ENCODE results near the gene SPI1. TPM values are rescaled to one million over a fixed set of nuclear protein-coding genes. Genes with fewer than 3 reads are reported as not detected.

SPI1 gene
- total RNA-seq, 1 experiment from 2014 or later = not detected

DNA sequence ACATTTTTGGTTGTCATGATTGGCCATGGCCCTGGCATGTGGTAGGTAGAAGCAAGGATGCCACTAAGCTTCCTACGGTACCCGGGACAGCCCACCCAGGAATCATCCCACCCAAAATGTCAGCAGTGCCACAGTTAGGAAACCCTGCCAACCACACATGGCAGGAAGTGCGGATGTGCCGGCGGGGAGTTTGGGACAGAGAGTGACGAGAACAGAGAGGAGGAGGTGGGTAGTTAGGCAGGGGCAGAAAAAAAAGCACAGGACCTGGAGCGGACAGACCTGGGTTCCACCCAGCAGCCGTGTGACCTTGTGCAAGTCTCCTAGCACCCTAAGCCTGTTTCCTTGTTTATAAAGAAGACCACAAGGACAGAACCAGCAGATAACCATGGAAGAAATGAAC is 3.3 kb downstream of the SPI1 start:
- in situ Hi-C loops (cut with HindIII; ENCODE audit: low pct_unique_long_range_greater_than_20kb, low sequenced_read_pairs) = no loop called here
- no peak for DNase-seq (ENCODE audit: low read depth, low spot score)

- in situ Hi-C loops (cut with HindIII; ENCODE audit: low pct_unique_long_range_greater_than_20kb, low sequenced_read_pairs) = no loop called here
- DNase-seq (ENCODE audit: low read depth, low spot score) = no peak
Measured at GRCh38 chr11:47374720-47375019, 3.7 kb downstream of the SPI1 start.

- DNase-seq (ENCODE audit: low read depth, low spot score) = peak; percentile 80
- in situ Hi-C loops (cut with HindIII; ENCODE audit: low pct_unique_long_range_greater_than_20kb, low sequenced_read_pairs) = no loop called here
Measured at GRCh38 chr11:47373876-47374719, 4.2 kb downstream of the SPI1 start.

DNA sequence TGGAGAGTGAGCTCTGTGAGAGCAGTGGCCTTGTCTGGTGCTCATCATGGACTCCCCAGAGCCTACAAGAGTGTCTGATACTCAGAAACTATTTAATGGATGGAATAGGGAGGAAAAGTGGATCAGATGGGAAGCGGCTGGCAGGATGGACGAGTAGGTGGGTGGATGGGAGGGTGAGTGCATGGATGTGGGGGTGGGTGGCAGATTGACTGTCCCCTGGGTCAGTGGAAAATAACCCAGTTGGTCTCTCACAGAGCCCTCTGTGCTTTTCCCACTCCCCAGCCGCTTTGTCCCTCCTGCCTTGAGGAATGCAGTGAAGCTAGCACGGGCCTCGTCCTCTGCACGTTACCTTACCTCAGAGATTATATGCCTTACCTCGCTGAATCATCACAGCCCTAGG is 5.9 kb downstream of the SPI1 start:
- no peak for DNase-seq (ENCODE audit: low read depth, low spot score)
- in situ Hi-C loops (cut with HindIII; ENCODE audit: low pct_unique_long_range_greater_than_20kb, low sequenced_read_pairs) = no loop called here

- DNase-seq (ENCODE audit: low read depth, low spot score) = no peak
- in situ Hi-C loops (cut with HindIII; ENCODE audit: low pct_unique_long_range_greater_than_20kb, low sequenced_read_pairs) = no loop called here
Measured at GRCh38 chr11:47369676-47370075, 8.7 kb downstream of the SPI1 start.

GRCh38 chr11:47366020-47366490 is 12.3 kb downstream of the SPI1 start:
- no peak for DNase-seq (ENCODE audit: low read depth, low spot score)
- in situ Hi-C loops (cut with HindIII; ENCODE audit: low pct_unique_long_range_greater_than_20kb, low sequenced_read_pairs) = no loop called here

DNA sequence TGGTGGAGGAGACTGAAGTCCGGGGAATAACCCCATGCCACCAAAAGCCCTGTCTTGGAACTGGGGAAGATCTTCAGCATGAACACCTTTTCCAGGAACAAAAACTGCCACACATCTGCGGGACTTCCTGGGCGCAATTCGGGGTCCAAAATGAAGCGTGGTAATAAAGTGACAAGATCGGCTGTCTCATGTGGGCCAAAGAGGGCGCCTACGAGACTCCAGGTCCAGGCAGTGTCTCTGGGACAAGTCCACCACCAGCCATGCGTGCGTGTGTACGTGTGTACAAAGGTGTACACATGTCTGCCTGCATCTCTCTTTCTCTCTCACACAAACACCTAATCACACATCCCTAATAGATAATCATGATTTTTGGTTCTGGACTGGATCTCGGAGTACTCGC is 16.9 kb downstream of the SPI1 start:
- DNase-seq (ENCODE audit: low read depth, low spot score) = no peak
- in situ Hi-C loops (cut with HindIII; ENCODE audit: low pct_unique_long_range_greater_than_20kb, low sequenced_read_pairs) = no loop called here

DNA sequence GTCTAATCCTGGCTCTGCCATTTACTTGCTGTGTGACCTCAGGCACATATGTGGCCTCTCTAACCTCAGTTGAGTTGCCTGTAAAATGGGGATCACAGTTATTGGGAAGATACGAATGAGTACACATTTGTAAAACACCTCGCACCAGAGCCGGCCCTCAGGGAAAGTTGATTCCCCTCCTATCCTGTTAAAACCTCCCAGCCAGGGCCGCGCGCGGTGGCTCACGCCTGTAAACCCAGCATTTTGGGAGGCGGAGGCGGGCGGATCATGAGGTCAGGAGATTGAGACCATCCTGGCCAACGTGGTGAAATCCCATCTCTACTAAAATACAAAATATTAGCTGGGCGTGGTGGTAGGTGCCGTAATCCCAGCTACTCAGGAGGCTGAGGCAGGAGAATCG is 18.0 kb downstream of the SPI1 start:
- in situ Hi-C loops (cut with HindIII; ENCODE audit: low pct_unique_long_range_greater_than_20kb, low sequenced_read_pairs) = no loop called here
- no peak for DNase-seq (ENCODE audit: low read depth, low spot score)

DNA sequence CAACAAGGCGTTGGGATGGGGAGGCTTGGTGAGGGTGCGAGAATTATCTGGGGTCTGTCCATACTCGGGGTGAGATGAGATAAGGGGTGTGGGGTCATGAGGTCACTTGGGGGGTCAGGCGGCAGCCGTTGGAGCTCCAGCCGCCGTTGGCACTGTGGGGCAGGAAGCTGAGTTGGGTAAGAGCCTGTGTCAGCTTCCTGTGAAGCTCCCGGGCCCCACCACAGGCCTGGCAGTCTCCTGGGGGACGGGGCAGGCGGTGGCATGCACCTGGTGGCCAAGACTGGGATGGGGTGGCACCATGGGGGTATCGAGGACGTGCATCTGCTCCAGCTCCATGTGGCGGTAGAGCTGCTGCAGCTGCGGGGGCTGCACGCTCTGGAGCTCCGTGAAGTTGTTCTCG is 18.8 kb downstream of the SPI1 start:
- in situ Hi-C loops (cut with HindIII; ENCODE audit: low pct_unique_long_range_greater_than_20kb, low sequenced_read_pairs) = no loop called here
- no peak for DNase-seq (ENCODE audit: low read depth, low spot score)

DNA sequence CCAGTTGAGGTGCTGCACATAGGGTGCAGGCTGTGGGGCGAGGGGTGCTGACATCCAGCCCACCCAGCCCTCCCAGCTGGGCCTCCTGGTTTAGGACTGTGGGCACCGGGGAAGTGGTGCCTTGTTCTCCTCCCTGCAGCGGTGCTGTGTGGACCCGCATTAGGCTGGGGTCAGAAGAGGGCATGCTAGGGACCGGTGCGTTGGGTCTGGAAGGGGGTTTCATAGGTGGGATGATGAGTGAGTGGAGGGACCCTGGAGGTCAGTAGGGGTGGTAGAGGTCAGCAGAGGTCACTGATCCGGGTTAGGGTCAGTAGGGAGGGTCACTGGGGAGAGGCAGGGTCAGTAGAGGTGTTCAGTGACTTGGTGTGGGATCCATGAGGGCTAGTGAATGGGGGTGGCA is 19.2 kb downstream of the SPI1 start:
- DNase-seq (ENCODE audit: low read depth, low spot score) = no peak
- in situ Hi-C loops (cut with HindIII; ENCODE audit: low pct_unique_long_range_greater_than_20kb, low sequenced_read_pairs) = no loop called here

DNA sequence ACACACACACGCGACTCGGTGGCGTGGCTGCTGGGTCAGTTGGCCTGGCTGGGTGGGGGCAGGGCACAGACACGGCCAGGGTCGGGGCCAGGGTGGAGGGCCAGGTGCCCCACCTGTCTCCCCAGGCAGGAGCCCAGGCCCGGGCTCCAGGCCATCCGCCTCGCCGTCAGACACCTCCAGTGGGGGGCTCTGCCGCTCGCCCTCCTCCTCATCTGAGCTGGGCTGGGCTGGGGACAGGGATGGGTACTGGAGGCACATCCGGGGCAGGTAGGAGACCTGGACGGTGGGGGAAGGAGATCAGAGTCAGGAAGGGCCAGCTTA is 19.7 kb downstream of the SPI1 start:
- in situ Hi-C loops (cut with HindIII; ENCODE audit: low pct_unique_long_range_greater_than_20kb, low sequenced_read_pairs) = no loop called here
- no peak for DNase-seq (ENCODE audit: low read depth, low spot score)

GRCh38 chr11:47357985-47358730 is 20.2 kb downstream of the SPI1 start:
- DNase-seq (ENCODE audit: low read depth, low spot score) = no peak
- in situ Hi-C loops (cut with HindIII; ENCODE audit: low pct_unique_long_range_greater_than_20kb, low sequenced_read_pairs) = no loop called here

DNA sequence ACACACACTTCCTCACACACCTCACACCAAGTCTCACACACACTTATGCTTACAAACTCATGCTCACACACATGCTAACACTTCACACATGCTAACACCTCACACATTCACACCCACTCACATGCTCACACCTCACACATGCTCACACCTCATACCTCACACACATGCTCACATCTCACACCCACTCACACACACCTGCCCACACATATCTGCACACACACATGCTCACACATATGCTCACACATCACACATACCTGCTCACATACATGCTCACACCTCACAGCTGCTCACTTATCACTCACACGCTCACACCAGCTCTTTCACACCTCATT is 21.4 kb downstream of the SPI1 start:
- DNase-seq (ENCODE audit: low read depth, low spot score) = no peak
- in situ Hi-C loops (cut with HindIII; ENCODE audit: low pct_unique_long_range_greater_than_20kb, low sequenced_read_pairs) = no loop called here

- no peak for DNase-seq (ENCODE audit: low read depth, low spot score)
- in situ Hi-C loops (cut with HindIII; ENCODE audit: low pct_unique_long_range_greater_than_20kb, low sequenced_read_pairs) = no loop called here
Measured at GRCh38 chr11:47356129-47356997, 22.0 kb downstream of the SPI1 start.

DNA sequence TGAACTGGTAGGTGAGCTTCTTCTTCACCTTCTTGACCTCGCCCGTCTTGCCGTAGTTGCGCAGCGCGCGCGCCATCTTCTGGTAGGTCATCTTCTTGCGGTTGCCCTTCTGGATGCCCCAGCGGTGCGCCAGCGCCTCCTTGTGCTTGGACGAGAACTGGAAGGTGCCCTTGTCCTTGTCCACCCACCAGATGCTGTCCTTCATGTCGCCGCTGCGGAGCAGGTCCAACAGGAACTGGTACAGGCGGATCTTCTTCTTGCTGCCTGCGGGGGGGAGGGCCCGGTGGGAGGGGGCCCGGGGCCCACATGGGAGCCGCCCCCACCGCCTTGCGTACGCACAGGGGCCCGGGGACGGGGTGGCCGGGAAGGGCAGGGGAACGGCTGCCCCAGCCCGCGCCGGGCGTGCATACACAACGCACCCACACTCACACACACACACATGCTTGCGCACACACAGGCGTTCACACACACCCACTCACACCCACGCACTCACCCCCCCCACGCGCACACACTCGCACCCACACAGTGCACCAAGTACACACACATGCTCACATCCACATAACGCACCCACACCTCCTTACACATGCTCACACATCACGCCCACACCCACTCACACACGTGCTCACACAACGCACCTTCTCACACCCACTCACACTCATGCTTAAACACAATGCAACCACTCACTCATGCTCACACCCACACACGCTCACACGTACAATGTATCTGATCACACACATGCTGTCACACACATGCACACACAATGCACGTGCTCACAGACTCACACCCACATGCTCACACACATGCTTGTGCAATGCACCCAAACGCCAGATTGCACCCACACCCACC is 22.8 kb downstream of the SPI1 start:
- peak; percentile 96 for DNase-seq (ENCODE audit: low read depth, low spot score)
- in situ Hi-C loops (cut with HindIII; ENCODE audit: low pct_unique_long_range_greater_than_20kb, low sequenced_read_pairs) = no loop called here

DNA sequence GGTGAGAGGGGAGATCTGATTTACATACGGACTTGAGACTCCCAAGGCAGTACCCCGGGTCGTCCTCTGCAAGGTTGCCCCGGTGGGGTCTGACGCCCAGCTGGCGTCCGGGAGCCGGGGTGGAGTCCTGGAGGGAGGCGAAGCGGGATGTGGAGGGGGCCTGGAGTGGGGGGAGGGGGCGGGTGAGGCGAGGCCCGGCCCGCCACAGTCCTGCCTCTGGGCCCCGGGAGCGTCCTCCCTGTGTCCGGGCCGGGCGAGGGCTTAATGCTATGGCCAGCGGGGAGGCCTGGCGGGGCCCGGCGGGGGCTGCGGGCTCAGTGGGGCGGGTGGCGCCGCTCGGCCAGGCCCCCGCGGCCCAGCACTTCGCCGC is 23.4 kb downstream of the SPI1 start:
- in situ Hi-C loops (cut with HindIII; ENCODE audit: low pct_unique_long_range_greater_than_20kb, low sequenced_read_pairs) = no loop called here
- no peak for DNase-seq (ENCODE audit: low read depth, low spot score)

DNA sequence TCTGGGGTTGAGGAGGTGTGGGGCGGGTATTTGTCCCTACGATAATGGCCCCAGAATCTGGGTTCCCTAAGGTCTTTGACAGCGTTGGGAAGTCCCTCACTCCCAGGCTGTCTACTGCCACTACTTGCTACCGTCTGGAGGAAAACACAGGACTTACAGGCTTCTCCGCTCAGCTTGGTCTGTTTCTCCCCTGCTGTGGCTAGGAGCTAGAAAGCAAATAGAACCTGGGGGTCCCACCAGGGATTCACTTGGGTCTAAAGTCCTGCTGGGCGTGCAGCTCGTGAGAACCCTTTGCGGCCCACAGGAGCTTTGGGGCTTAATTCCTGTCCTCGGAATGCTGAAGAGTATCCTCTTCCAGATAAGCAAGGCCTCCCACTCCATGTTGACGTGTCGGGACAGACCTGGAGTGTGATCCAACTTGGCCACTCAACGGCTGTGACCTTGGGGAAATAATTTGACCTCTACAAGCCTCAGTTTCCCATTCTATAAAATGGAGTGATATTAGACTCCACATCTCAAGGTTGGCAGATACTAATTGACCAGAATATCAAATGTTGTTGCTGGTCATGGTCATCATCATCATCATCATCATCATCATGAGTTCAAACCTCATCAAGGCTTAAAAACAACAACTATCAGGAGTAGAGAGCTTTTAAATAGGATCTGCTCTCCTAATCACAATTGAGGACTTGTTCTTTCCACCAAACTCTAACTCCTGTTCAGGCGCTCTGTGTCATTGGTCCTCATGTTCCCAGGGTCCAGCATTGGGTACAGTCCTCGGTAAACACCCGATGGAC is 24.2 kb downstream of the SPI1 start:
- no peak for DNase-seq (ENCODE audit: low read depth, low spot score)
- in situ Hi-C loops (cut with HindIII; ENCODE audit: low pct_unique_long_range_greater_than_20kb, low sequenced_read_pairs) = no loop called here
